Body of pancreas (tissue), 4 donors: ENCODE measurements around the gene EXD3.

Source experiments
- CTCF ChIP-seq, 7 experiments: fragments of 450-650 bp in 4 of 7; fragments of 200-600 bp in 3 of 7; sonication (generic) in 3 of 7; IDR thresholded peaks; one replicate each; pipeline ENCODE4 v1.5.1; 2016 to 2019; ENCODE audit warnings: antibody characterized with exemption in 7 of 7
- POLR2A ChIP-seq, 3 donors: fragments of 450-650 bp; IDR thresholded peaks; one replicate each; pipeline ENCODE4 v1.6.1; 2016; ENCODE audit warnings: antibody characterized with exemption in 3 of 3, mild to moderate bottlenecking in 2 of 3

- TF ChIP-seq CTCF (IDR thresholded peaks at IDR 0.05) (no peak), POLR2A (IDR thresholded peaks at IDR 0.05) (no peak)
These were observed 47.8 kb upstream of the EXD3 start for GRCh38 chr9:137470785-137471184.
